ENCODE data around the gene DAB2IP.
A peak's percentile ranks its signal among the peaks of the same experiment; 100 is the strongest.
"Not testable (repeated sequence)": the region's sequence is repeated elsewhere in the genome, so short reads cannot be mapped to it uniquely, and the experiment has no call there.

The DAB2IP gene

DNA sequence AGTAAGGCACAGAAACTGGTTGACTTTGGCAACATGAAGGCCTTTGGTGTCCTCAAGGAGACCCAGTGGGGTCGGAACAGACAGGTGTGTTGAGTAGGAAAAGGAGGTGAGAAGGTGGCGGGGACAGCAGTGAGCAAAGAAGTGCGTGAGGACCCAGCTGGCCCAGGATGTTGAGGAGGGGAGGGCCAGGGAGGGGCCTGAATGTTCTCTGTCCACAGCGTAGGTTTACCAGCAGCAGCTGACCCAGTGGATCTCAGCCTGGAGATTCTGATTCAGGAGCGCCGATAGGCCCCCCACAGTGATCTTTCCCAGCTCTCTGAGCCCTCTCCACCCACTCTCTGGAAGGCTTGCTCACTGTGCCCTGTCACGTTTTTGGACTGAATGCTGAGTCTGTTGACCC is 88.5 kb downstream of the DAB2IP start:
- H3K4me3 ChIP-seq (ENCODE audit: low read depth, low read length) = no peak overlapping the region
- DNase-seq (ENCODE audit: low read depth) = no peak
- TF ChIP-seq, protein P1, sequence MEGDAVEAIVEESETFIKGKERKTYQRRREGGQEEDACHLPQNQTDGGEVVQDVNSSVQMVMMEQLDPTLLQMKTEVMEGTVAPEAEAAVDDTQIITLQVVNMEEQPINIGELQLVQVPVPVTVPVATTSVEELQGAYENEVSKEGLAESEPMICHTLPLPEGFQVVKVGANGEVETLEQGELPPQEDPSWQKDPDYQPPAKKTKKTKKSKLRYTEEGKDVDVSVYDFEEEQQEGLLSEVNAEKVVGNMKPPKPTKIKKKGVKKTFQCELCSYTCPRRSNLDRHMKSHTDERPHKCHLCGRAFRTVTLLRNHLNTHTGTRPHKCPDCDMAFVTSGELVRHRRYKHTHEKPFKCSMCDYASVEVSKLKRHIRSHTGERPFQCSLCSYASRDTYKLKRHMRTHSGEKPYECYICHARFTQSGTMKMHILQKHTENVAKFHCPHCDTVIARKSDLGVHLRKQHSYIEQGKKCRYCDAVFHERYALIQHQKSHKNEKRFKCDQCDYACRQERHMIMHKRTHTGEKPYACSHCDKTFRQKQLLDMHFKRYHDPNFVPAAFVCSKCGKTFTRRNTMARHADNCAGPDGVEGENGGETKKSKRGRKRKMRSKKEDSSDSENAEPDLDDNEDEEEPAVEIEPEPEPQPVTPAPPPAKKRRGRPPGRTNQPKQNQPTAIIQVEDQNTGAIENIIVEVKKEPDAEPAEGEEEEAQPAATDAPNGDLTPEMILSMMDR (IDR thresholded peaks at IDR 0.05; ENCODE audit: insufficient read depth, low read depth, low read length, missing control alignments) = no peak

GRCh38 chr9:121741228-121741918 is 89.9 kb downstream of the DAB2IP start:
- no peak overlapping the region for H3K4me3 ChIP-seq (ENCODE audit: low read depth, low read length)
- peak; percentile 30 for DNase-seq (ENCODE audit: low read depth)
- TF ChIP-seq, protein P1 (IDR thresholded peaks at IDR 0.05; ENCODE audit: insufficient read depth, low read depth, low read length, missing control alignments) = no peak

- not testable (repeated sequence) for H3K4me3 ChIP-seq (ENCODE audit: low read depth, low read length)
- DNase-seq (ENCODE audit: low read depth) = peak; percentile 56
These were observed 90.5 kb downstream of the DAB2IP start for GRCh38 chr9:121741919-121742283.

- TF ChIP-seq, protein P1 (IDR thresholded peaks at IDR 0.05; ENCODE audit: insufficient read depth, low read depth, low read length, missing control alignments) = no peak
- no peak overlapping the region for H3K4me3 ChIP-seq (ENCODE audit: low read depth, low read length)
- no peak for DNase-seq (ENCODE audit: low read depth)
These were observed 91.5 kb downstream of the DAB2IP start for GRCh38 chr9:121742923-121743322.

GRCh38 chr9:121743441-121744001 is 92.1 kb downstream of the DAB2IP start:
- TF ChIP-seq, protein P1 (IDR thresholded peaks at IDR 0.05; ENCODE audit: insufficient read depth, low read depth, low read length, missing control alignments) = no peak
- no peak overlapping the region for H3K4me3 ChIP-seq (ENCODE audit: low read depth, low read length)
- no peak for DNase-seq (ENCODE audit: low read depth)

DNA sequence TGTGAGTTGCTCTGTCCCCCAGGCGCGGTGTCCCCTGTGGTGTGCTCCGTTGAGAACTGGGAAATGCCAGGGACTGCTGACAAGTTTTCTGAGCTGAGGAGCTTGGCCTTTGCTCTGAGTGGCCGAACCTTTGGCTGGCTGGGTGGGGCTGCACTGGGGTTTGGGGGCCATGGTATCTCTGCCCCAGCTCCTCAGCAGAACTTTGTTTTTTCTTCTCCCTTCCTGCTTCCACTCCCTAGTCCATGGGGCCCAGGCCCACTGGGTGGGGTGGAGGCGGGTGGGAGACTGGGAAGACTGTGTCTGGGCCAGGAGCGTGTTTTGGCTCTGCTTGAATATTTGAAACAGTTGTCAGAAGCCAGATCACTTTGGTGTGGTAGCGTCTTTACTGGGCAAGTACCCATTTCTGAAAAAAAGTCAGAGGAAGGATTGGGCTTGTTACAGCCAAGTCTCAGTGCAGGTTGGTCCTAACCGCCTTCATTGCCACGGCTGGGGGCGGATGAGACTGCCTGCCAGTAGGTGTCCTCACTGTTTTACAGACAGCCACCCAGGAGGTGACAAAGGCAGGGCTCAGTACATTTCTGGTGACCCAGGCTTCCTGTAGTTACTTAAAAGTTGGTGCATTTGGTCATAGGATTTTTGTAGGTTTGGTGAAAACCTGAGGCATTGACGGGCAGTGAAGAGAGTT is 92.7 kb downstream of the DAB2IP start:
- TF ChIP-seq, protein P1 (IDR thresholded peaks at IDR 0.05; ENCODE audit: insufficient read depth, low read depth, low read length, missing control alignments) = peak; percentile 66
- peak; percentile 74 for DNase-seq (ENCODE audit: low read depth)
- H3K4me3 ChIP-seq (ENCODE audit: low read depth, low read length) = no peak overlapping the region

GRCh38 chr9:121744687-121745395 is 93.4 kb downstream of the DAB2IP start:
- no peak overlapping the region for H3K4me3 ChIP-seq (ENCODE audit: low read depth, low read length)
- TF ChIP-seq, protein P1 (IDR thresholded peaks at IDR 0.05; ENCODE audit: insufficient read depth, low read depth, low read length, missing control alignments) = no peak
- no peak for DNase-seq (ENCODE audit: low read depth)
